ENCODE results near the gene CFAP57.

Gene CFAP57

DNA sequence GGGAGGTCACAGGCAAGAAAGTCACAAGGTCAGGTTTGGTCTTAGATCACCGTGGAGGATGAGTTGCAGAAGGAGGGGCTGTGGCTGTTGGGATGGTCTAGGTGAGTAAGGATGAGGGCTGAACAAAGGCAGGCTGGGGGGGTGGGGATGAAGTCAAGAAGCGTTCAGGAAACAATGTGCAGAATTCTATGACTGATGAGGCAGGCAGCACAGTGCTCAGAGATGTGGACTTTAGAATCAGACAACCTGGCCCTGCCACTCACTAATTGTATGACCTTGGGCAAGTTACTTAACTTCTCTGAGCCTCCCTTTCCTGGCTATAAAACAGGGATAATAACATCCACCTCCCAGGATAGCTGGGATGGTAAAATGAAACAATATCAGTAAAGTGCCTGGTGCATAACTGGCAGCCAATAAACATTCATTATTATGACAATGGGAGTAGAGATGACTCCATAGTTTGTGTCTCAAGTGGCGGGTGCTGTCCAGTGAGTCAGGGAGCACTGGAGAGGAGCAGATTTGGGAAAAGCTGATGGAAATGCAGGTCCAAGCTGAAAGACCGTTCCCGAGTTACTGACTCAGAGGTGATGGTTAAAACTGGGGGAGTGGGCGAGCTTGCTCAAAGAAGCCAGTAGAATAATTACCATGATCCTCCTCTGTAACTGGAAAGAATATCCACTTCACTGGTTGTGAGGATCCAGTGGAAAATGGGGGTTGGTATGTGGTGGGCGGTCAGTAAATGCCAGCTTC lies 130.8 kb downstream of the CFAP57 start:
- no peak for DNase-seq

DNA sequence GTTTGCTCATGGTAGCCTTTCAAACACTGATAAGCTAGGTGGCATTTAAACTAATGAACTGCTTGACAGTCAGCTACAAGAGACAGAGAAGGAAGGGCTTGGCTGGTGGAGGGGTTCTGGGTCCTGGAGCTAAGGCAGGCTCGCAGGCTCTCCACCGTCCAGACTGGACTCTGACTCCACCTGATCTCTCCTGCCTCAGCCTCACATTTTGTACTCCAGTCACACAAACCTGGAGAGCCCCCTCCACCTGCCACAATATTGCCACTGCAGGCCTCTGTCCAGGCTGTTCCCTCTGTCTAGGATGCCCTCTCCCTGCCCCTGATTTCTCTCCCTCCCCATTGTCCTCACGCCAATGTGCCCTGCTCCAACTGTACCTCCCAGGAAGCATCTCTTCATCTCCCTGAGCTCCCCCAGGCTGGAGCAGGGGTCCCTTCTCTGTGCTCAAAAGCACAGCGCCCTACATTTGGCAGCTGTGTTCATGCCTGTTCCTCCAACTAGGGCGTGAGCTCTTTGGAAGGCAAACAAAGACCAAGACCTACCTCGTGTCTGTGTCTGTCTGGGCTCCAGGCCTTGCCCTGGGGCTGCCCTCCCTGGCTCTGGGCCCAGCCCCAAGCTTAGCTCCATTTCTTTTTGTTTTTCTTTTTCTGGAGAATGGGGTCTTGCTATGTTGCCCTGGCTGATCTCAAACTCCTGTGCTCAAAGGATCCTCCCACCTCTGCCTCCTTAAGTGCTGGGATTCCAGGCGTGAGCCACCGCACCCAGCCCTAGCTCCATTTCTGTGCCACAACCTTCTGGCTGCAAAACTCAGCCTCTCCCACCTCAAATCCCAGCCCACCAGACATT lies 131.6 kb downstream of the CFAP57 start:
- no peak for DNase-seq
